ENCODE data around the gene PDGFB.

The PDGFB gene

DNA sequence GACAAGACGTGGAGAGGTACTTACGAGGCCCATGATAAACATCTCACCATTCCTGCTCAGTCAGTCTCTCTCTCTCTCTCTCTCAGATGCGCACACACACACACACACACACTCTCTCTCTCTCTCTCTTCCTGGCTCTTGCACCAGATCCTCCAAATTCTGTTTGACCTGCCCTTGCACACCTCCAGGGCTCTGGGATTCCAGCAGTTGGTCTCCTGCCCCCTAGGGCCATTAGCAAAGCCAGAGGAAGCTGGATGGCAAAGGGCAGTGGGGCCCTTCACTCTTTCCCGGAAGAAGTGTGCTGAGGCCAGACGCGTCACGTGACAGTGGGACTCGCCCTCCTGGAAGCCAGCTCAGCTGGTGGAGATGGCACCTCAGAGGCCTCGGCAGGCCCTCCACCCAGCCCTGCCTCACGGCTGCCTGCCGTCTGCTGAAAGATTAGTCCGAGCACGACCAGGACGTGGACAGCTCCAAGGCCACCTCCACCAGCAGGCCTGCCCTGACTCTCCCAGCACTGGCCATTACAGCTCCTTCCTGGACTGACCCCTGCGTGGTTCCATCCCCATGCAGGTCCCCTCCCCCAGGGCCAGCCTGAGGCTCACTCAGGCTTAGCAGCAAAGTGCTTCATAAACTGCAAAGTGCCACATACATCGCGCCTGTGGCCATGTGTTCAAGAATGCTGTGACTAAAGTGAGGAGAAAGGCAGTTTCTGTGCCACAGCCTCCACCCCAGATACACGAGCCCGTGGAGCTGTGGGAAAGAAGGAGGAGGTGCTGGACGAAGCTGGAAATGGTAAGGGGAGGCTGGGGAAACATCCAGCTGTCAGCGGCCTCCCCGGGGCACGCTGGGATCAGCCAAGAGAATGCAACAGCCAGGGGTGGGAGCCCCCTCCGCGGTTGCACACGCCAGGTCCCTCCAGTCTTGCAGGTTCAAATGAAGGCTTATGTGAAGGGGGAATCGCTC is 3.7 kb downstream of the PDGFB start:
- DNase-seq (ENCODE audit: low read depth in 2 of 2): no peak

DNA sequence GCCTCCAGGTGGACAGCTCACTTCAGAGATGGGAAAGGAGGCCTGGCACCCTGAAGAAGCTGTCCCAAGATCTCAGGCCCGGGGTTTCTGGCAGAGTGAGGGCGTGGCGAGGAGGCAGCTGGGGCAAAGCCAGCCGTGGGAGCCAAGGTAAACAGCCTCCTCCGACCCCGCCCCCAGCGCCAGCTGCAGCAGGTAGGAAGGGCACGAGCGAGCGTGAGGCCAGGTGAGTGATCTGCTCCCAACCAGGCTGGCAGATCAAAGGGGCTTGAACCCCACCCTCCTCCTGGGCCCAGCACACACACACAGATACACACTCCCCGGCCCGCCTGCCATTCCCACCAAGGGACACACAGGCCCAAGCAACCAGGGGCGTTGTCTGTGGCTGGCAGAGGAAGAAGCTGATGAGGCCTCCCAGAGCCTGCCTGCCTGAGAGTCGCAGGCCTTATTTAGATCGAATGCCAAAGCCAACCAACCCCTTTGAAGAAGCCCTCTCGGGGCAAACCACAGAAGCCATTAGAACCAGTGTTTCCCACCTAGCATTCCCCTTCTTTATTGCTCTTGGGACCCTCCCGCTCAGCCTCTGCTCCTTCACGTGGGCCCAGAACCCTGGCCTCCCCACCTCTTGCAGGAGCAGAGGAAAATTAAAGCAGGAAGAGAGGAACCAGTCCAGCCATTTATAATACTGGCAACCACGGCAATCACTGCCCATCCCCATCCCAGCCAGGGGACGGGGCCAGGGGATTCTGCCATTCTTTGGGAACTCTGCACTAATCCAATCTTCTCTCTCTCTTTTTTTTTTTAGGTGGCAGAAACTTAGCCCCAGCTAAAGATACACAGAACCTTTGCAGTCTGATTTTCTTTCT is 5.0 kb downstream of the PDGFB start:
- DNase-seq (ENCODE audit: low read depth in 2 of 2): no peak

- DNase-seq (ENCODE audit: low read depth in 2 of 2): no peak
Observed at GRCh38 chr22:39238966-39239505, 5.7 kb downstream of the PDGFB start.

- DNase-seq (ENCODE audit: low read depth in 2 of 2): no peak
Observed at GRCh38 chr22:39238561-39238960, 6.2 kb downstream of the PDGFB start.

GRCh38 chr22:39238101-39238466 is 6.7 kb downstream of the PDGFB start:
- no peak for DNase-seq (ENCODE audit: low read depth in 2 of 2)

GRCh38 chr22:39237318-39238100 is 7.3 kb downstream of the PDGFB start:
- DNase-seq (ENCODE audit: low read depth in 2 of 2): no peak

DNA sequence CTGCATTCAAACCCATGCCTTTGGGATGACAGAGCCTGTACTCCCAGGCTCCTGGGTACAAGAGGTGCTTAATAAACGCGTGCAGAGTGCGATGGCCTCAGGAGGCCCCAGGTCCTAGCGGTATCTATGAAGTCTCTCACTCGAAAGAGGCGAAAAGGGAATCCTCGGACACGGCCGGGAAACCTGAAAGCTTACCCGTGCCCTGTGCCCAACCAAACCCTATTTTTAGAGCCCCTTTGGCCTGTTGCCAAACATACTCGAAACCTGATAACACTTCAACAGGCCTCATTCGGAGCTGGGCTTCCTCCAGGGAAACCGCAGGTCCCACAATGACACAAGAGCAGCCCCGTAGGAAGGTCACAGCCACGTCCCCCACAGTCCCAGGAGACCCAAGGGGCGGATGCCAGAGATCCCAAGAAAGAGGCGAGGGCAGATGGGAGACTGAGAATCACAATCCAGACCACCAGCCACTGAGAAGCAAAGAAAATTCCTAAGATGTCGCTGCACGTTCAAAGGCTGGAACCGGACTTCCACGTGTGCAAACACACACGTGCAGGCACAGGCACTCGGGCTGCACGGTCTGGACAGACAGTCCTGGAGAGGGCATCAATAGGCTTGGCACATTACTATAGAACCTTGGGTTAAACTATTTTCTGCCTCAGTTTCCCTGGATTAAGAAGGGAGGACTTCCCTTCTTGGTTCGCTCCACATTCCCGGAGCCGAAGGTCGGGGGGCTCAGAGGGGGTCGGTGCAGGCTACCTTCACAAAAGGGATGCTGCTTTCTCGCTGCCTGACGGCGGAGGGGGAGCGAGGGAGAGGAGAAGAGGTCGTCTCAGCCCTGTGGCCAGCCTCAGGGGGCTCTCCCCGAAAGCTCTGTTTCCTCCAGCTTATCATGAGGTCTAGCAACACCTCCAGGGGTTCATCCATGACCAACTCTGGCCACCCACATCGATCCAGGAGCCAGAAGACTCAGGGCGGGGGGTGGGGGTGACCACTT is 8.2 kb downstream of the PDGFB start:
- DNase-seq (ENCODE audit: low read depth in 2 of 2): no peak

- DNase-seq (ENCODE audit: low read depth in 2 of 2): no peak
Observed at GRCh38 chr22:39234867-39235687, 9.7 kb downstream of the PDGFB start.

DNA sequence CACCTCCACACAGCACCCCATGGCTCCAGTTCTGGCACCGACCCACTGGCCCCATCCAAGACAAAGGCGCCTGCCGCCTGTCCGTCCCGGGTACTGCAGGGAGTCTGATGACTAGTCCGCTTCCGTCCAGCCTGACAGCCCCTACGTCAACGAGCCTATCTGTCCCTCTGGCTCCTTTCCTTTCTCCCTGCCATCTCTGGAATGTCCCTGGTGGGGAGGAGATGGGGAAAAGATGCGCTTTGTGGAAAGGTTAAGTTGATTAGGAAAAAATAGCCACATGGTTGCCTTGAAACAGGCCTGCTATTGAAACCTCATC is 10.4 kb downstream of the PDGFB start:
- no peak for DNase-seq (ENCODE audit: low read depth in 2 of 2)

- no peak for DNase-seq (ENCODE audit: low read depth in 2 of 2)
Observed at GRCh38 chr22:39233710-39234471, 10.9 kb downstream of the PDGFB start.

DNA sequence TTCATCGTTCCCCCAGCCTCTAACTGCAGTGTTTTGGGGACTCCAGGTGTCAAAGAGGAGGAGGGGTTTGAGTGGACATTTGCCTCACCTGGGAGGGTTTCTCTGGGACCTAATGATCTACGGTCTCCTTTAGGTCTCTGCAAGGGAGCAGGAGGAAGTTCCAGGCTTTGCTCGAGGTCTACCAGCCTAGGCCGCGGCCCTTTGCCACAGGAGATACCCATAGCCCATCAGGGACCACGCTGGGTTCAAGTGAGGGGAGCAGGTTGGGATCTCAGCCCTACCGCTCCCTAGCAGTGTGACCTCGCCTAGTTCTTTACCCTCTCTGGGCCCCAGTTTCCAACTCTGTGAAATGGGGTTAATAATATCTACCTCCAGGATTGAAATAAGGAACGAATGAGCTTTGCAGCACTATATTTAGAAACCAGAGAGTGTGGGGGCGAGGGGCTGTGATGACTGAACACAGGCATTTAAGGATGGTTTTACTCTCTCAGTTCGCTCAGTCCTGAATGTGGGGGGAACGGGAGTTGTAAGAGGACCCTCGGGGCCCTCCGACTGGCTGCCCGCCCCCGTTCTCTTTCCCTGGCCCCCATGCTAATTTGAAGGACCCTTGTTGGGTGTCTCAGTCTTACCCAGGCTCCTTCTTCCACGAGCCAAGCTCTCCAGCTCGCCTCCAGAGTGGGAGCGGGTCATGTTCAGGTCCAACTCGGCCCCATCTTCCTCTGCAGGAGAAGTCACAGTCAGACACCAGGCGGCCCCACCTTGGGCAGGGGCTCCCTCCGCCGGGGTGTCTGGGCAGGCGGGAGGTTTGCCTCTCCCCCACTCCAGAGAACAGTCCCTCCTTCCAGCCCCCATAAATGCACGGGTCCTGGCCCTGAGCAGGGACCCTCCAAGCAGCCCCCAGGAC is 11.7 kb downstream of the PDGFB start:
- no peak for DNase-seq (ENCODE audit: low read depth in 2 of 2)

- DNase-seq (ENCODE audit: low read depth in 2 of 2): no peak
Observed at GRCh38 chr22:39232246-39232645, 12.5 kb downstream of the PDGFB start.

- no peak for DNase-seq (ENCODE audit: low read depth in 2 of 2)
Observed at GRCh38 chr22:39231197-39231950, 13.4 kb downstream of the PDGFB start.

- DNase-seq (ENCODE audit: low read depth in 2 of 2): no peak
Observed at GRCh38 chr22:39230261-39231196, 14.3 kb downstream of the PDGFB start.

DNA sequence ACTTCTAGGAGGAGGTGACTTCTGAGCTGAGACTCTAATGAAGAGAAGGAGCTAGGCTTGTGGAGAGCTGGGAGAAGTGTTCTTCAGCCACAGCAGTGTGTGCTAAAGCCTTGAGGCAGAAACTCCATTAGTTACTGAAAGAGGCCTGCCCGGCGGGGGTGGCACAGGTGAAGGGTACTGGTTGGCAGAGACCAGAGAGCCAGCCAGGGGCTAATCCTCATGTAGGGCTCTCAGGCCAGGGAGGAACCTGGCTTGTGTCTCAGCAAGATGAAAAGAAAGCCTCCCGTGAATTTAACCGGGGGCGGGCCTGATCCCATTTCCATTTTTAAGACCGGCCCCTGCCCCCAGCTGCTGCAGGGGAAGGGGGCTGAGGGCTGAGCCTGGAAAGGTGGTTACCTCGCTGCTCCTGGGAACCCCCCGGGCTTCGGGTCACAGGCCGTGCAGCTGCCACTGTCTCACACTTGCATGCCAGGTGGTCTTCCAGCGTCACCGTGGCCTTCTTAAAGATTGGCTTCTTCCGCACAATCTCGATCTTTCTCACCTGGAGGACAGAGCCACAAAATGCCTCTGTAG is 15.0 kb downstream of the PDGFB start:
- DNase-seq (ENCODE audit: low read depth in 2 of 2): no peak

DNA sequence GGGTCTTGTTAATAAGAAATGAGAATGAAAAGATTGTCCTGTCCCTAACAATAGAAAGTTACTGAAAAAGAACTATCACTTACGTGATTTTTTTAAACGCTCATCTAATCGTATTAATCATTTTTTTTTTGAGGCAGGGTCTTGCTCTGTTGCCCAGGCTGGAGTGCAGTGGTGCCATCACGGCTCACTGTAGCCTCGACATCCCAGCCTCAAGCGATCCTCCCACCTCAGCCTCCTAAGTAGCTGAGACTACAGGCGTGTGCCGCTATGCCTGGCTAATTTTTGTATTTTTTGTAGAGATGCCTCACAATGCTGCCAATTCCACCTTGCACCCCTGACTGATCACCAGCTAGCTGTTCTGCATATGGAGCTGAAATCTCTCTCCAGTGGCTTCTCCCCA is 15.7 kb downstream of the PDGFB start:
- DNase-seq (ENCODE audit: low read depth in 2 of 2): no peak
